ENCODE measurements around the gene LYPD8.

Gene LYPD8

GRCh38 chr1:248756636-248757035 lies 1.1 kb upstream of the LYPD8 start:
- DNase-seq: no peak

DNA sequence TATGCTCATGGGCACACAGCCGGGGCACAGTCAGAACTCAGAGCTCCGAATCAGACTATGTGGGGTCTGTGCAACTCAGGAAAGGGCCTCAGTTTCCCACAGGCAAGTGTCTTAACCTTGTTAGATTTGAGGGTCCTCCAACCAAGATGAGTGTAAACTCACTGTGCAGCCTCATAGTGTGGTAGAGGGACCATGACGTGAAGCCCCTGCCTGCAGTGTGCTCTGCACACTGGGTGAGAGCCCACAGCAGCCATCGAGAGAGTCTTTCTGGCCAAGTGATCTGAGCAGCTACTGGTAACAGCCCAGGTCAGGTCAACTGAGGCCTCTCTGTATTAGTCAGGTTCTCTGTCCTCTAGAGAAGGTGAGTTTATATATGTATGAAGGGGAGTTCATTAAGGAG lies 592 bp upstream of the LYPD8 start:
- DNase-seq: no peak

- DNase-seq: no peak
Observed at GRCh38 chr1:248753708-248754280, 1.8 kb downstream of the LYPD8 start.

- no peak for DNase-seq
Observed at GRCh38 chr1:248753029-248753594, 2.4 kb downstream of the LYPD8 start.

DNA sequence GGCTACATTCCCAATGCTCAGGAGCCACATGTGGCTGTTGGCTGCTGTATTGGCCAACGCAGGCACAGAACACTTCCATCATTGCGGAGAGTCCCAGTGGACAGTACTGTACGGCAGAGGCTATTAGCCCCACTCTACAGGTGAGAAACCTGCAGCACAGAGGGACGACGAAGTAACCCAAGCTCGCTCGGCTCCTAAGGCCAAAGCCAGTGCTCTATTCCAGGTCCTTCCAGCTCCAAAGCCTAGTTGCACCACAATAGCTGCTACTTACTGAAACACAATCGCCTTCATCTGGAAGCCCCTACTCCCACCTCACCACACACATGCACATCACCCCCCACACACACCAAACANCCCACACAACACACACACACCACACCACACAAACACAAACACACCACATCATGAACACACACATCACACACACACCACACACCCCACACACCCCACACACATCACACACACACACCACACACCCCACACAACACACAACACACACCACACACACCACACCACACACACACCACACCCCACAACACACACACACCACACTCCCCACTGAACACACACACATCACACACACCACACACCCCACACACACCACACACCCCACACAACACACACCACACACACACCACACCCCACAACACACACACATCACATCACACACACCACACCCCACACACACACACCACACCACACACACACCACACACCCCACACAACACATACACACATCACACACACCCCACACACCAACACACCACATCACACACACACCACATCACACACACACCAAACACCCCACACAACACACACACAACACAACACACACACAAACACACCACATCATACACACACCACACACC lies 3.2 kb downstream of the LYPD8 start:
- no peak for DNase-seq

DNA sequence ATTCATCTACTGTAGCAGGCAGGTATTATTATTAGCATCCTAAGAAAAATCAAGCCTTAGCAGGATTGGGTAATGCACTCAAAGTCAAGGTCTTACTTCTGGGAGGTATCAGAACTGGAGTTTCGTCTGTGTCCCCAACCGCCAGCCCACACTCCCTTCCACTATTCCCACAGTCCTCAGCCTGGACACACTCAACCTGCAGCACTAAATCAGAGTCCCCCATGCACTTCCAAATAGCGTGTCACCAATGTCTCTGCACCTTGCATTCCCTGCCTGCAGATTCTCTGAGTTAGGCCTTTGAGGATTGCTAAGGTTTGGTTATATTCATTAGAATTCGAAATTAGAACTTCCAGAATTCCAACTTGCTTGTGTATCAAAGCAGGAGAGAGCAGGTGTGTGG lies 3.9 kb downstream of the LYPD8 start:
- DNase-seq: no peak

DNA sequence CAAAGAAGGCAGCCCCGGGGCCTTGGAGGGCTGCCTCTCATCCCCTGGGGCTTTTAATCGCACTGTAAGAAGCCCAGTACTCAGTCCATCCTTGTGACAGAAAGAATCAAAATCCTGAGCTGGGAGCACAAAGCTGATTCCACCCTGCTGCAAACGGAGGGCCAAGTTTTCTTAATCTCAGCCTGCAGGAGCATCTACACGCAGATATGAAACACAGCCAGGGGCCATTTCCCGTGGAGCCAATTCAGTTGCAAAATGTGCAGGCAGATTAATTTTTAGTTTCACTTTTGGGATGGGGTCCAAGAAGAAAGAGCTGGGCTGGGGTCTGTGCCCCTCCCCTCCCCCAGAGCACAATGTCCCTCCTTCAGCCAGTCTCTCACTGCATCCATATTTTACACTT lies 4.4 kb downstream of the LYPD8 start:
- no peak for DNase-seq

GRCh38 chr1:248750496-248750895 lies 5.1 kb downstream of the LYPD8 start:
- DNase-seq: no peak

GRCh38 chr1:248748211-248748610 lies 7.3 kb downstream of the LYPD8 start:
- DNase-seq: no peak

DNA sequence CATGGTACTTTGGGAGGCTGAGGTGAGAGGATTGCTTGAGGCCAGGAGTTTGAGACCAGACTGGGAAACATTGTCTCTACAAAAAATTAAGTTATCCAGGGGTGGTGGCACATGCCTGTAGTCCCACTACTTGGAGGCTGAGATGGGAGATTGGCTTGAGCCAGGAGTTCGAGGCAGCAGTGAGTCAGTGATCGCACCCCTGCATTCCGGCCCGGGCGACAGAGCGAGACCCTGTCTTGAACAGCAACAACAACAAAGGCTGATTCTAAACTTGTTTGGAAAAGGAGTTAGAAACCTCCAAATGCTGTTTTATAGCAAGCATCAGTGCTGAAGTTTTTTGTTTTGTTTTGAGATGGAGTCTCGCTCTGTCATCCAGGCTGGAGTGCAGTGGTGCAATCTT lies 14.7 kb downstream of the LYPD8 start:
- DNase-seq: no peak

DNA sequence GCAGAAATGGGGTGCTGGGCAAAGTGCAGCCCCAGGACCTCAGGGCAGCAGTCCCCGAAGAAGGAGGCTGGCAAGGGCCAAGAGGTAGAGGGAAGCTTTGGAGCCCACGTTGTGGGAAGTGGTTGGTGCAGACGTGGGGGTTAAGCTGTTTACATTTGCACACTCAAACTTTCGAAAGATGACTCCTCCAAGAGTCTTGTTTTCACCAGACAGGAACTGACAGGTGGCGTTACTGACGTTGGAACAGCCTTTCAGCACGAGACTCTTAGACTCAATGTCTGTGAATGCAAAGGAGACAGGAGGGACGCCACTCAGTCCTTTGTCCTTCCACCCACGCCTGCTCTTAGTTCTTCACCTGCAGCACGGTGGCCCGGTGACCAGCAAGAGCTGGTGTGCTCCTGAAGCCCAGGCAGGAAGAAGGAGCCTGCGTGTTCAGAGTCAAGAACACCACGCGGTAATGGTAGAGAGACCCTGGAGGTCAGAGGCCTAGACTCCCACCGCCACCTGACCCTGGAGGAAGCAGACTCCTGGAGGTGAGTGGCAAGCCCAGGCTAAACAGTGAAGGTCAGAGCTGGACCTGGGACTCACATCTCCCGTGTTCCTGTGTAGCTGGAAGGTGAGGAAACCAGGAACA lies 15.9 kb downstream of the LYPD8 start:
- no peak for DNase-seq

DNA sequence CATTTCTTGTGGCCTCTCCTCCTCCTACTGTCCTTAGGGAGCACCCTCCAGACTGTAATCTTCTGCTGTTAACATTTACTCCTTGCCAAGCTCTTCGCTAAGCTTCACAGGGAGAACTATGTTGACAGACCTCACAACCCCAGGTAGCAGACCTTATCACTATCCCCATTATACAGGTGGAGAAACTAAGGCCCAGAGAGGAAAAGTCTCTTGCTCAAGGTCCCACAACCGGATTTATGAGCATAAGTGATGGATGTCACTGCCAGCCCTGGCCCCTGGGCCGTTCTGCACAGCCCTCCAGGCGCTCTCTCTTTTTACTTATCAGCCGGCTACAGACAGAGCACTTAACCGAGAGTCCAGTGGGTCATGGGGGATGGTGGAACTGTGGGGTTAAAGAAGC lies 18.1 kb downstream of the LYPD8 start:
- no peak for DNase-seq

- DNase-seq: no peak
Observed at GRCh38 chr1:248736977-248737376, 18.6 kb downstream of the LYPD8 start.

DNA sequence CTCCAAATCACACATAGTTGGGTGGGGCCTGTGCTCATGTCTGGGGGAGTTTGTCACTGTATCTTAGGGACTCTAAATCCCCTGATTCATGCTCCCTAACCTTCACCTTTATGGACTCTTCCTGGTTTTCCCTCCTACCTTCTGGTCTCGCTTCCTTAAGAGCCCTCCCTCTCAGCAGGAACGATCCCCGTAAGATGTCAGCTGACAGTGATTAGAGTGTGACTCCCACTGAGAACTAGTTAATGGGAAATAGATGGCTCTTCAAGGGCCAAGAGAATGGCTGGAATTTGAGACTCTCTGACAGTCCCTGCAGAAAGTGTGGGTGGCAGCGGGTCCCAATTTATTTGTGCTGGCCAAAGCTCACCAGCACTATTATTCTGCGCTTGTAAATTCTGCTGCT lies 22.0 kb downstream of the LYPD8 start:
- DNase-seq: no peak

- no peak for DNase-seq
Observed at GRCh38 chr1:248730507-248731335, 24.8 kb downstream of the LYPD8 start.

DNA sequence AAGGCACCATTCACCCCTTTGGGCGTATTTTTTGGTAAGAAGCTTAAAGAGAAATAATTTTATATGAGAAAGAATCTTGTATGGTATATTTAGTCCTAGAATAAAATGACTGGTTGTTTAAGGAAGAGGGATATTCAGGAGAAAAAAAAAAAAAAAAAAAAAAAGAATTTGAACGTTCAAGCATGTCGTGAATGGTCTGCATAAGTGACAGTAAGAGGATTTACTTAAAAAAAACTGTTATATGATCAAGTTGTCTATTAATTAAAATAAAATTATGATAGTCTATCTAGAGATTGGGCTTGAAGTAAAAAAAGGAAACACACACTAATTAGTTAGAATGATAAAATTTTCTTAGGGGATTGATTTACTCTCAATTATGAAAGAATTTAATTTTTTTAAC lies 41.3 kb downstream of the LYPD8 start:
- DNase-seq: no peak

GRCh38 chr1:248710305-248710900 lies 45.2 kb downstream of the LYPD8 start:
- DNase-seq: no peak

DNA sequence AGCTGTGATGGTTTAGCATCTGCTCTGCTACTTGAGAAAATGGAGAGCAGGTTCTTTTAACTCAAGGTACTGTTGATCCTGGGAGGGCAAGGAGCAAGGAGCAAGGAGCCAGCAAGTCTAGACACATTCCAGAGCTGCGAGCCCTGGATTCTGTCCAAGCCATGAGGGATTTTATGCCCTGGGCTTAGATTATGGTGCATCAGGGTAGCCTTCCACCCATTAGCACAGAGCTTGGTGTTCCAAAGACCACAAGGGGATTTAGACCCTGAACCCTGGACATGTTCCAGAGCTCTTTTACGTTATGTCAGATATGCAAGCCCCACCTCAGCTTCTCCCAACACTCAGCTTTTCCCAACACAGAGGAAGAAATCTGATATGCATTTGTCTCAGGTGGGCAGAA lies 51.0 kb downstream of the LYPD8 start:
- DNase-seq: no peak

GRCh38 chr1:248703674-248704073 lies 51.9 kb downstream of the LYPD8 start:
- DNase-seq: no peak

GRCh38 chr1:248702714-248703113 lies 52.8 kb downstream of the LYPD8 start, which contains the start of gene OR14I1:
Gene OR14I1 (minus strand): TSS chr1:248702766.
- DNase-seq: no peak

DNA sequence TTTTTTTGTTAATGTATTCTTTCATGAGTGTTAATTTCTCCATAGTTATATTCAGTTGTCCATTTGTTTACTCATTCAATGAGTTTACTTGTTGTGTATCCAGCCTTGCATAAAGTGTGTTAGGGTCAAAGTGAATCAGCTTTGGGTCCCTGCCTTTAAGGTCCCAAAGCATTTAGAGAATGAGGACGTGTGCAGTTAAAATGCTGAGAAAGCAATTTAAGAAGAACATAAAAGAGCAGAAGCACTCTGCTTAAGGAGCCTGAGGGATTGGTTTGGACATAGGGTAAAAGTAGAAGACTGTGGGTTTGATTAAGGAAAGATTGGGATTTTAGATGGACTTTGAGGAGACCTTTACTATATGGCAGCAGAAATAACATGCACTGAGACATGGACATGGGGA lies 56.5 kb downstream of the LYPD8 start:
- DNase-seq: no peak

DNA sequence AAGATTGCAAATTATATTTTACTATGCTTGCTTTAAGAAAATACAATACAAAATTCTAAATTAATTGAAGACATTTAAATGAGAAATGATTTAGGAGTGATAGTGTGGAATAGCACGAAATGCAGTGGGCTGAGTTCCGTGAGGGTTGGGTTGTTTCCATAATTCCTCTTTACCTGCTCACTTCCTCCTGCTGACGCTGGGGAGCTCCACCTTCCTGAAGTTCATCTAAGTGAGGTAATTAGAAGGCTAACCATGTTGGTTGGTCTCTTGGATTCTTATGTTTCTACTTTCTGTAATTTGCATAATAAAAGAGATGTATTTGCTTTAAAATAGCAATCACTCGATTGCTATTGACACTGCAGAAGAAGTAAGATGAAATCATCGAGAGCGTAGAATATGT lies 57.7 kb downstream of the LYPD8 start:
- DNase-seq: no peak

Data from CD4-positive, alpha-beta T cell treated with Interleukin-17A for 4 hours (primary cell).